ENCODE data around the gene SERPINE3. TPM values are rescaled to one million over a fixed set of nuclear protein-coding genes. Genes with fewer than 3 reads are reported as not detected.

SERPINE3 gene
- total and polyA plus RNA-seq, 7 donors = 0.33 TPM; not detected in 6

DNA sequence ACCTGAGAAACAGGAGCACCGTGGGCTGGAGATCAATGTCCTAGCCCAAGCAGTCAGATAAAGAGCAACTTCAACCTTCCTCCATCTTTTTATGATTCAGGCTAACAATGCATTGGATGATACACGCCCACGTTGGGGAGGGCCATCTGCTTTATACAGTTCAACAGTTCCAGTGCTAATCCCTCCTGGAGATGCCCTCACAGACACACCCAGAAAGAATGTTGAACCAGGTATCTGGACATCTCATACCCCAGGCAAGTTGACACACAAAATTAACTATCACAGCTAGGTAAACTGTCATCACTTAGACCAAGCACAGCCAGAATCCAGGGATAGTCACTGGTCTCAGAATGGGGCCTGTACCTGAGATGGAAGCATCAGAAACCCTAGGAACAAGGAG, 20.6 kb upstream of the SERPINE3 start:
- no peak for DNase-seq
- Histone ChIP-seq H3K4me1 (no peaks in the 10 kb centered on the region), H3K27me3 (no peaks in the 10 kb centered on the region), H3K9me3 (no peaks in the 10 kb centered on the region), H3K4me3 (no peak overlapping the region), H3K36me3 (no peaks in the 10 kb centered on the region), H3K27ac (no peak overlapping the region)
- TF ChIP-seq, protein P1, sequence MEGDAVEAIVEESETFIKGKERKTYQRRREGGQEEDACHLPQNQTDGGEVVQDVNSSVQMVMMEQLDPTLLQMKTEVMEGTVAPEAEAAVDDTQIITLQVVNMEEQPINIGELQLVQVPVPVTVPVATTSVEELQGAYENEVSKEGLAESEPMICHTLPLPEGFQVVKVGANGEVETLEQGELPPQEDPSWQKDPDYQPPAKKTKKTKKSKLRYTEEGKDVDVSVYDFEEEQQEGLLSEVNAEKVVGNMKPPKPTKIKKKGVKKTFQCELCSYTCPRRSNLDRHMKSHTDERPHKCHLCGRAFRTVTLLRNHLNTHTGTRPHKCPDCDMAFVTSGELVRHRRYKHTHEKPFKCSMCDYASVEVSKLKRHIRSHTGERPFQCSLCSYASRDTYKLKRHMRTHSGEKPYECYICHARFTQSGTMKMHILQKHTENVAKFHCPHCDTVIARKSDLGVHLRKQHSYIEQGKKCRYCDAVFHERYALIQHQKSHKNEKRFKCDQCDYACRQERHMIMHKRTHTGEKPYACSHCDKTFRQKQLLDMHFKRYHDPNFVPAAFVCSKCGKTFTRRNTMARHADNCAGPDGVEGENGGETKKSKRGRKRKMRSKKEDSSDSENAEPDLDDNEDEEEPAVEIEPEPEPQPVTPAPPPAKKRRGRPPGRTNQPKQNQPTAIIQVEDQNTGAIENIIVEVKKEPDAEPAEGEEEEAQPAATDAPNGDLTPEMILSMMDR (IDR thresholded peaks at IDR 0.05) = no peak
- intact Hi-C loops (cut with DNase I) = no loop called here
- 56 to 76% methylated on average over 3 of the region's 3 CpGs for WGBS, 2 donors

DNA sequence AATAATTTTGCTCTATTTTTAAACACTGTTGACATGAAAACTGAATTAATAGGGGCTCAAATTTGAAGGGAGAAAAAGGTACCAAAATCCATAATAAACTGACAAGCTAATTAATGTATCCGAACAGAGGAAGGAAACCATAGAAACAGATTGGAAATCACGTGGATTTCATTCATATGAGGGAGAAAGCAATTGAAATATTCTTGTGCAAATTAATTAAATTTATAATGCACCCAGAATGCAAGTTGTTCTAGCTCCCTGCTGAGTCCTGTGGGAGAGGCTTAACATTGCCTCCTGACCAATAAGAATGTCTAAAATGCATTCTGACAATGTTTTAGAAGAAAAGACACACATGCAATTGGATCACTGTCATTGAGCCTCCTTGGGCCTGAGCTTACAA, 17.7 kb upstream of the SERPINE3 start:
- no peaks in the 10 kb centered on the region for H3K36me3 ChIP-seq
- H3K4me3 ChIP-seq = no peak overlapping the region
- H3K27me3 ChIP-seq = no peaks in the 10 kb centered on the region
- H3K4me1 ChIP-seq = no peaks in the 10 kb centered on the region
- H3K27ac ChIP-seq = no peak overlapping the region
- TF ChIP-seq POLR2A (IDR thresholded peaks at IDR 0.05) (no peak), EP300 (IDR thresholded peaks at IDR 0.05) (no peak), POLR2AphosphoS5 (IDR thresholded peaks at IDR 0.05) (no peak)
- TF ChIP-seq, protein P1 (IDR thresholded peaks at IDR 0.05) = no peak
- intact Hi-C loops (cut with DNase I) = no loop called here
- WGBS, 2 donors = 85 to 89% methylated on average over 2 of the region's 2 CpGs
- no peaks in the 10 kb centered on the region for H3K9me3 ChIP-seq
- no peak for DNase-seq

DNA sequence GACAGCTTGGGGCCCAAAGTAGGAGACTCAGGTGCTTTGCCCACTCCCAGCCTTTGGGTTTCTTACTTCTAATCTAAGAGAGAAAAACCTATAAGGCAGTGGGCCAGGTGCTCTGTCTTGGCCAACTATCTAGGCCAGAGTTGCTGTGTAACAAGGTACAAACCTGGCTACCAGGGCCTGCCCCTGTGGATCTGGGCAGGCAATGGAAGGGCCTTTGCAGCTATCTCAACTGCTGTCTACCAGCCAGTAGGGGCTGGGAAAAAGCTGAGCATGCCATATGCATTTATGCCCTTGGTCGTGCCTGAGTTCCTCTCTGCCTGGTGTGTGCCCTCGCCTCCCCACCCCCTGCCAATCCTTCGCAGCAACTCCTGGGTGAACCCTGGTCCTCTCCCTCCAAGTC, 16.7 kb upstream of the SERPINE3 start:
- WGBS, 2 donors = 82 to 96% methylated on average over 3 of the region's 3 CpGs
- Histone ChIP-seq H3K27me3 (no peaks in the 10 kb centered on the region), H3K27ac (no peak overlapping the region), H3K9me3 (no peaks in the 10 kb centered on the region), H3K36me3 (no peaks in the 10 kb centered on the region), H3K4me1 (no peaks in the 10 kb centered on the region), H3K4me3 (no peak overlapping the region)
- TF ChIP-seq POLR2AphosphoS5 (IDR thresholded peaks at IDR 0.05) = no peak
- TF ChIP-seq, protein P1 (IDR thresholded peaks at IDR 0.05) = no peak
- intact Hi-C loops (cut with DNase I) = no loop called here
- no peak for DNase-seq

DNA sequence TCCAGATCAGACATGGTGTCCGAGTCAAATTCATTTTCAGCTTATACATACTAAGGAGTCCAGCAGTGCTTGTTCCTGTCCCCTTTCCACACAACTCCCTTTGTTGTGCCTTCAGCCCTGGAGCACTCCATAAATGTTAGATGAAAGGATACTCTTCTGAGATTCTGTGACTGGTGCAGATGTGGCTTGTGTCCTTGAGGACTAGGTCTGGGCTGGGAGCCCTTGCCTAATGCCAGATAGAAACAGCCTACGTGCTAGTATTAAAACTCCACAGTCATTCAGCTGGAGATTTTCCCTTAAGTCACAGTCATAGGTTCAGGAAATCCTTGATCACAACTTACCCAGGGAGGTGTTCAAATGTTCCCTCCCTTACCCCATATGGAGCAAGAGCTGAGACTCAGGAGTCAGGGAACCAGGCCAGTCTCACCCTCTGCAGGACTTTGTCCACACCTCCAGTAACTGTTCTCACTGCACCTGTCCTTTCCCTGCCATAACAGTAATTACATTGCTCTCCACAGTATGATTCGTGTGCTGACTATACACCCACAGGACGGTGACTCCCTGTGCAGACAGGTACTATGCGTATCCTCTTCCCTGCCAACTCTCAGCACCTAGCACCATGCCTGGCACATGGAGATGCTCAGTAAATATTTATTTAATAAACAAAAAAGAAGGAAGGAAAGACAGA, 15.5 kb upstream of the SERPINE3 start:
- H3K4me3 ChIP-seq = no peak overlapping the region
- H3K4me1 ChIP-seq = no peaks in the 10 kb centered on the region
- H3K36me3 ChIP-seq = no peaks in the 10 kb centered on the region
- no peak for DNase-seq
- no peaks in the 10 kb centered on the region for H3K27me3 ChIP-seq
- intact Hi-C loops (cut with DNase I) = no loop called here
- no peak overlapping the region for H3K27ac ChIP-seq
- H3K9me3 ChIP-seq = no peaks in the 10 kb centered on the region
- WGBS, 2 donors = 43 to 84% methylated on average over 5 of the region's 5 CpGs
- no peak for TF ChIP-seq POLR2A (IDR thresholded peaks at IDR 0.05)
- TF ChIP-seq, protein P1 (IDR thresholded peaks at IDR 0.05) = no peak
- no peak for TF ChIP-seq EP300 (IDR thresholded peaks at IDR 0.05)
- no peak for TF ChIP-seq POLR2AphosphoS5 (IDR thresholded peaks at IDR 0.05)
